ENCODE measurements around the gene ERBB4.
"Not testable (repeated sequence)": the region's sequence is repeated elsewhere in the genome, so short reads cannot be mapped to it uniquely, and the experiment has no call there.

ERBB4 gene

DNA sequence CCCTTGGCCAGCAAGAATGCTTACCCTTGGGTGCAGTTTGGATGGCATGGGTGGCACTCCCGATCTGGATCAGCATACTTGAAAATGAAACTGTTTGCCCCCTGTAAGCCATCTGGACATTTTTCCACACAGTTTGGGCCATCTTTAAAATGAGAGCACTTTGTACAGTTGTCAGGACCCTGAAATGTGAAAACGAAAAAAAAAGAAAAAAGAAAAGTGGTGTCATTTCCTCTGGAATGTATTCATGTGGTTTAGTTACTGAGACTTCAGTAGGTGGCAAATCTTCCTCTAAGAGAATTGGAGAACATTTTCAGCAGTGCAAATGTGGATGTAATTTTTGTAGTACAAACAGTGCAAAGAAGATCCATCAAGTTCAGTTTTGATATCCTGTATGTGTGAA, 873.3 kb downstream of the ERBB4 start:
- DNase-seq: no peak

- no peak for DNase-seq
These were observed 874.3 kb downstream of the ERBB4 start for GRCh38 chr2:211664321-211664720.

GRCh38 chr2:211654211-211654780, 884.3 kb downstream of the ERBB4 start:
- DNase-seq: no peak

DNA sequence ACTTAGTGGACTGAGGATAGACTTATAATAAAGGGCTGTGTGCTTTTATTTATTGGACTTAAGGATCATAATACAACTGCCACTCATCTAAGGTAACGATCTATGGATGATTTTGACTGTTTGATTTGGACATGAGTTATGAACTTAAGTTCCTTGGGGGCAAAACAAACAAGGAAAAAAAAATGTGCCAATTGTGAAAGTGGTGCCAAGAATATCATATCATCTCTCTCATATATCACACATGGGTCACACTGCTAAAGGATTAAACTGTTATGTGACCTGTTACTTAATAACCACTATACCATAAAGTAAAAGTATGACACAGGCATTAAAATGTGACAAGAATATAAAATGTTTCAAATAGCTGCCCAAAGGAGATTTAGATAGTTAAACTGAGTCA, 886.3 kb downstream of the ERBB4 start:
- no peak for DNase-seq

- no peak for DNase-seq
These were observed 889.3 kb downstream of the ERBB4 start for GRCh38 chr2:211649331-211649730.

- DNase-seq: no peak
These were observed 907.1 kb downstream of the ERBB4 start for GRCh38 chr2:211631503-211631902.

- no peak for DNase-seq
These were observed 915.5 kb downstream of the ERBB4 start for GRCh38 chr2:211623096-211623495.

DNA sequence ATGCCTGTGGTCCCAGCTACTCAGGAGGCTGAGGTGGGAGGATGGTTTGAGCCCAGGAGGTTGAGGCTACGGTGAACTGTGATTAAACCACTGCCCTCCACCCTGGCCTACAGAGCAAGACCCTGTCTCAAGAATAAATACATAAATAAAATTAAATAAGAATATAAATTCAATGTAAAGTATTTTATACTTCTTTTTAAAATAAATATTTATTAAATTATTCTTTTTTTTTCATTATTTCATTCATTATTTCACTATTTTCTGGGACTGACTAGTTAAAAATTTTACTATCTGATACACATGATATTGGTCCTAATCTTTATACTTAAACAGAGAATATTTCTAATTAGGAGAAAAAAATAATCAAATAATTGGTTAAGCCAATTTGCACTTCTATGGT, 917.6 kb downstream of the ERBB4 start:
- no peak for DNase-seq

GRCh38 chr2:211617803-211618202, 920.8 kb downstream of the ERBB4 start:
- DNase-seq: no peak

- DNase-seq: no peak
These were observed 927.0 kb downstream of the ERBB4 start for GRCh38 chr2:211611621-211612020.

- DNase-seq: no peak
These were observed 927.5 kb downstream of the ERBB4 start for GRCh38 chr2:211611061-211611518.

DNA sequence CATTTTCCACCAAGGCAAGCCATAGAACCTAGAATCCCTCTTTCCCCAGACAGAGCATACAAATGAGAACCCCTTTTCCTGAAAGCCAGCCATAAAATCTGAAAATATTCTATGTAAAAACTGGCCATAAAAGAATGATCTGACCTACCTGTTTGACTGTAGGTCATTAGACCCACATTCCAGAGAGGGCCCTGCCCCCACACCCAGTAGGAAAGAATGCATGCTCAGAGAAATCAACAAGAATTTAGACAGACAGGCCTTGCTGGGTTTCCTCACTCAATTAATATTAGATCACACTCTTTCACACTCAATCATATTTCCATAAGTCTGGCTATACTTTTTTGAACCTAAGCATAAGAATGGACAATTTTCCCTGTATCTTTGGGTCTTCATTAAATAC, 929.5 kb downstream of the ERBB4 start:
- no peak for DNase-seq

DNA sequence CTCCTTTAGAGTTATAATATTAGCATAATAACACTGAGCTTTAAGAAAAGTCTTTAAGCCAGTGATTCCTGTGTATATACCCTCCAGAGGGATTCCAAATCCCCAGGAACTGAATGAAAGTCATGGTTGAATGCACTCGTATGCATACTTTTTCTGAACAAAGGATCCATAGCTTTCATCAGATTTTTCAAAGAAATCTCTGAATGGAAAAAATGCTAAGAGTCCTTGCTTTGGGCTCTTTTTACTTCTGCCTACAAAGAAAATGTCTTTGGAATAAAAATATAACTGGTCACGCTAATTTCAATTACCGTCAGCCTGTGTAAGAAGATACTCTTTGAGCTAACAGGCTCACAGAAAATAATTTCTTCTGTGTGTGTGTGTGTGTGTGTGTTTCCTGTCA, 939.5 kb downstream of the ERBB4 start:
- no peak for DNase-seq

DNA sequence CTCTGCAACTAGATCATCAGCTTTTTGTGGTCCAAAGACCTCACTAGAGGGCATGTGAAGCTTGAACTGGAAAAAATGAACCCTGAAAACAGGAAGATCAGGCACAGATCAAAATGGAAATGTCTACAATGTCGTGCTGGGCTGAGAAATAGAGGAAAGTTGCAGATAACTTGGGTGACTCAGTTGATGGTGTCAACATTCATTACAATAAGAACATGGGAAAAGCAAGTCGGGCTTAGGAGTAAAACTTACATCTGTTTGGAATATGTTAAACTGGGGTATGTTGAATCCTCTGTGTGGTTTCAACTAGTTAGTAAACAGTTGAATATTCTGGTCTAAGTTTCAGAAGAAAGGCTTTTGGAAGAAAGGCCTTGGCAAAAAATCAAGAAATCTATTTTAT, 940.4 kb downstream of the ERBB4 start:
- DNase-seq: no peak

DNA sequence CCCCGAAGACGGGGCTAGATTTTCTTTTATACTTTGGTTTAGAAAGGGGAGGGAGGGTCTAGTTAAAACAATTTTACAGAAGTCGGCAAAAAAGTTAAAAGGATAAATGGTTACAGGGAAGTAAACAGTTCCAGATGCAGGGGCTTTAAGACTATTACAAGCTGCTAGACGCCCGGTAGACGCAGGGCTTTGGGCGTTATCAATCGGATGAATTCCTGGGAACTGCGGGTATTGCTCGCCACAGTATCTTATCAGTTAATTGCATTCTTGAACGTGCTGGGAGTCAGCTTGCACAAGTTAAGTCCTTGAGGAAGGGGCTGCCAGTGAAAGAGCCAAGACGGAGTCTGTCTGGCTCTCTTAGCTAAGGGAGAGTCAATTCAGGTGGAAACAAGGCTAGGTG, 946.6 kb downstream of the ERBB4 start:
- DNase-seq: not testable (repeated sequence)

- DNase-seq: no peak
These were observed 947.2 kb downstream of the ERBB4 start for GRCh38 chr2:211591426-211591825.

GRCh38 chr2:211568439-211568838, 970.2 kb downstream of the ERBB4 start:
- DNase-seq: no peak

DNA sequence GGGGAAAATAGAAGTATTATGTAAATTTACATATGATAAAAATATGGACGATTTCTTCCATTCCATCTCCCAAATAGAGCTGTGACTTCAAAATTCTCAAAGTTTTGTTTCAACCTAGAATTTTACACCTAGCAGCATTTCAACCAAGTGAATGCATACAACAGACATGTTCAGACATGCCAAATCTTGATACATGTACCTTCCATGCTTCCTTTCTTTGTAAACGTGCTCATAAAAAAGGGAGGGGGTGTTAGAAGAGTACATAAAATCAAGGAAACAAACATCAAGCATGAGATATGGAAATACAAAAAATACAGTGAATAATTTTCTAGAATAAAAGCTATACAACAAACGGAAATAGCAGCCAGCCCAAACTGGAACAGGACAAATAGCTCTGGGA, 974.2 kb downstream of the ERBB4 start:
- no peak for DNase-seq

DNA sequence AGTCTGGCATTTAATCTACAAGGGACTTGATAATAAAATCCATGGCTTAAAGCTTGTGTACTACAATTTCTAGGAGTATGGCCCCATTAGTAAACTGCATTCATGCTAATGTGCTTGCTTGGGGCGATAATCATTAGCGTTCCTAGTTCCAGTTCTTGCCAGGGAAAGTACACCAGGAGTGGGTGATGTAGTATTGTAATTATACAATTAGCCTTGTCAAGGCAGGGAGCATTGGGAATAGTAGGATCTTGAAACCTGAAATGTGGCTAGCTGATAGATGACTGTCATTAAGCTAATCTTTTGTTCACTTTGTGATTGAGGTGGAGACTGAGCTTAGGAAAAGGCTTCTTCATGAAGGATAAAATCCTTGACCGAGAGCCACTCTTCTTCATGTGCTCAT, 993.0 kb downstream of the ERBB4 start:
- DNase-seq: no peak

GRCh38 chr2:211534632-211535031, 1004.0 kb downstream of the ERBB4 start:
- DNase-seq: no peak

- not testable (repeated sequence) for DNase-seq
These were observed 1014.4 kb downstream of the ERBB4 start for GRCh38 chr2:211524248-211524647.

- no peak for DNase-seq
These were observed 1022.1 kb downstream of the ERBB4 start for GRCh38 chr2:211516537-211516936.

GRCh38 chr2:211514049-211514448, 1024.6 kb downstream of the ERBB4 start:
- no peak for DNase-seq

DNA sequence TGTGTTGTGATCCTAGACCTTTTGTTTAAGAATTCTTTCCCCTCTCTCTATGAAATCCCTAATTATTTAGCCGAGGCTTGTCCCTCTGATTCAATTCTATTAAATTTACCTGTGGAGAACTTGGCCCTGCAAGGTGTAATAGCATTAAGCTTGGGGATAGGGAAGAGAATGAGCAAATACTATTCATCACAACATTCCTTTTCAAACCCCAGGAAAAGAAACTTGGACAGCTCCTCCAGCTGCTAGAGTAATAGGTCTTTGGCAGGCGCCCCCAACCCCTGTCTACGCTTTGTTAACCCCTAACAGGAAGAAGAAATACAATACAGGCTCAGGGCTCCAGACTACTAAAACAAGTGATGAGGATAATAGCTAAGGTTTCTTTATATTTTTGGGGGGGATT, 1025.2 kb downstream of the ERBB4 start:
- DNase-seq: no peak

- DNase-seq: no peak
These were observed 1025.8 kb downstream of the ERBB4 start for GRCh38 chr2:211512806-211513205.

DNA sequence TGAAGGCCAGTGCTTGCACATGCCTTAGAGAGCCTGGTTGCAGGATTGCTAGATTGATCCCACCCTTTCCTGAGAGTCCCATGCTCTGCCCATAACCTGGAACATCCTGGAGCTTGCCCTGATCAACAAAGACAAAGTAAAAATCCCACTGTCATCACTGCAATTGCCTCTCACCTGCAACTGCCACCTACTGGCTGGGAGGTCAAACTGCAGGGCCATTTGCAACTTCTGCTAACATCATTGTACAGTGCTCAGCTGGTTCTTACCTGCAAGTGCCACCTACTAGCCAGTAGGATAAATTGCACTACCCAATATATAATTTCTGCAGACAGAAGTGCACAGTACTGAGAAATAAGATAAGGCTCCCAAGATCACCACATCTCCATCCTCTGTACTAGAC, 1034.7 kb downstream of the ERBB4 start:
- no peak for DNase-seq

Measured in activated naive CD4-positive, alpha-beta T cell (primary cell).